UCSD-AML1 (cell line): Measurements from ENCODE around the gene ALDH16A1.
A peak's percentile ranks its signal among the peaks of the same experiment; 100 is the strongest.

Source experiments
- DNase-seq: peaks from one replicate; lab custom pipeline; 2025; ENCODE audit not compliant: unreplicated experiment; lab: John Stamatoyannopoulos, UW

The ALDH16A1 gene

GRCh38 chr19:49507803-49508494 lies 54.9 kb downstream of the ALDH16A1 start:
- DNase-seq = no peak

GRCh38 chr19:49512970-49513745 lies 60.1 kb downstream of the ALDH16A1 start:
- DNase-seq = peak; percentile 52

GRCh38 chr19:49513746-49514118 lies 60.7 kb downstream of the ALDH16A1 start:
- no peak for DNase-seq

GRCh38 chr19:49514151-49514550 lies 61.1 kb downstream of the ALDH16A1 start:
- no peak for DNase-seq

- DNase-seq = peak; percentile 67
Measured at GRCh38 chr19:49515767-49516166, 62.7 kb downstream of the ALDH16A1 start.

GRCh38 chr19:49518033-49518432 lies 65.0 kb downstream of the ALDH16A1 start:
- DNase-seq = no peak
